ENCODE measurements around the gene POLD3.

The POLD3 gene, protein sequence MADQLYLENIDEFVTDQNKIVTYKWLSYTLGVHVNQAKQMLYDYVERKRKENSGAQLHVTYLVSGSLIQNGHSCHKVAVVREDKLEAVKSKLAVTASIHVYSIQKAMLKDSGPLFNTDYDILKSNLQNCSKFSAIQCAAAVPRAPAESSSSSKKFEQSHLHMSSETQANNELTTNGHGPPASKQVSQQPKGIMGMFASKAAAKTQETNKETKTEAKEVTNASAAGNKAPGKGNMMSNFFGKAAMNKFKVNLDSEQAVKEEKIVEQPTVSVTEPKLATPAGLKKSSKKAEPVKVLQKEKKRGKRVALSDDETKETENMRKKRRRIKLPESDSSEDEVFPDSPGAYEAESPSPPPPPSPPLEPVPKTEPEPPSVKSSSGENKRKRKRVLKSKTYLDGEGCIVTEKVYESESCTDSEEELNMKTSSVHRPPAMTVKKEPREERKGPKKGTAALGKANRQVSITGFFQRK

DNA sequence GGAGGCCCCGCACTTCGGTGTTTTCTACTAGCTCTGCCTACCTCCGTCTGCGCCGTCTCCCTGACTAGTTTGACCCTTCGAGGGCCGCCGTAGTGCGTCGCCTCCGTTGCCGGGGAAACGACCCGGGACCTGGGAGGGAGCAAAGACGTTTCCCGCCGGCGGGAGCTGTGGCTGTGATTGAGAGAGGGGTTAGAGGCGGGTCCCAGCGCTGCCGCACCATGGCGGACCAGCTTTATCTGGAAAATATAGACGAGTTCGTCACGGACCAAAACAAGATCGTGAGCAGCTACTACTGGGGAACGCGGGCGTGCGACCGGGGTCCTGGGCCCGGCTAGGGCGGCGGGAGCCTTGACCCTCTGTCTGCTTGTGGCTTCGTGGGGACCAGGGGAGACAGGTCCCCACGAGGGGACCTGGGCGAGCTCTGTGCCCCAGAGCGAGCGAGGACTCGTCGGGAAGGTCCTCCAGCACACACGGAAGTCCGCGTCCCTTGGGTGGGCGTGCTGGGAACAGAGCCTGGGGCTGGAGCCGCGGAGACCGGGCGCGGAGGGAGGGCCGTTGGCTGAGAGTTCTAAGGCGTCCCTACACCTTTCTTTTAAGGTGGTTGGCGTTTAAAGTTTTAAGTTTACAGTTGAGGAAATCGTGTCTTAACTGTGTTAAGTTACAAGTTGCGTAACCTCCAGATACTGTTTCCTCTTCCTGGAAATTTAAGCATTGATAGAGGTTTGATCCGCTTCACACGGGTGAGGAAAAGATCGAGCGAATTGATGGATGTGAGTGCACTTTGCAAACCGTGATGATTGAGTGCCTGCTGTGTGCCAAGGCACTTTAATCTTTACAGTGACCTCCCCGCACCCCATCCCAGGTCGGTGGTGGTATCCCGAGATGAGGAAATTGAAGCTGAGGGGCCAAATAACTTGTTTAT is at the start of gene POLD3:
Gene POLD3, plus strand, starts transcription at position 142 of the 922 bp plus-strand sequence. Its CDS starts 77 bp downstream, at position 219.
- peak; percentile 92 to 95 for DNase-seq

- no peak for DNase-seq
These were observed 48.4 kb upstream of the POLD3 start for GRCh38 chr11:74543991-74544390.

- no peak for DNase-seq
These were observed 45.6 kb upstream of the POLD3 start for GRCh38 chr11:74546752-74547151.

- DNase-seq = no peak
These were observed 41.2 kb upstream of the POLD3 start for GRCh38 chr11:74550991-74551753.

- no peak for DNase-seq
These were observed 40.6 kb upstream of the POLD3 start for GRCh38 chr11:74551754-74552145.

DNA sequence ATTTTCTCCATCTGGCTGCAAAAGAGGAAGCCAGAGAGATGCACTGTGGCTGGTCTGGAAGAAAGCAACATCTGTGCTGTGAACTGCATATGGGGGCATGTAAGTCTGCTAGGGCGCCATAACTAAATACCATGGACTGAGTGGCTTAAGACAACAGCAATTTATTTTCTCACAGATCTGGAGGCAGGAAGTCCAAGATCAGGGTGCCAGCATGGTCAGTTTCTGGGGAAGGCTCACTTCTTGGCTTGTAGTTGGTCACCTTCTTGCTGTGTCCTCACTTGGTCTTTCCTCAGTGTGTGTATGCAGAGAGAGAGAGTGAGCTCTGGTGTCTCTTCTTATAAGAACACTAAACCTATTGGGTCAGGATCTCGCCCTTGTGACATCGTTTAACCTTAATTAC is 34.9 kb upstream of the POLD3 start:
- no peak for DNase-seq

DNA sequence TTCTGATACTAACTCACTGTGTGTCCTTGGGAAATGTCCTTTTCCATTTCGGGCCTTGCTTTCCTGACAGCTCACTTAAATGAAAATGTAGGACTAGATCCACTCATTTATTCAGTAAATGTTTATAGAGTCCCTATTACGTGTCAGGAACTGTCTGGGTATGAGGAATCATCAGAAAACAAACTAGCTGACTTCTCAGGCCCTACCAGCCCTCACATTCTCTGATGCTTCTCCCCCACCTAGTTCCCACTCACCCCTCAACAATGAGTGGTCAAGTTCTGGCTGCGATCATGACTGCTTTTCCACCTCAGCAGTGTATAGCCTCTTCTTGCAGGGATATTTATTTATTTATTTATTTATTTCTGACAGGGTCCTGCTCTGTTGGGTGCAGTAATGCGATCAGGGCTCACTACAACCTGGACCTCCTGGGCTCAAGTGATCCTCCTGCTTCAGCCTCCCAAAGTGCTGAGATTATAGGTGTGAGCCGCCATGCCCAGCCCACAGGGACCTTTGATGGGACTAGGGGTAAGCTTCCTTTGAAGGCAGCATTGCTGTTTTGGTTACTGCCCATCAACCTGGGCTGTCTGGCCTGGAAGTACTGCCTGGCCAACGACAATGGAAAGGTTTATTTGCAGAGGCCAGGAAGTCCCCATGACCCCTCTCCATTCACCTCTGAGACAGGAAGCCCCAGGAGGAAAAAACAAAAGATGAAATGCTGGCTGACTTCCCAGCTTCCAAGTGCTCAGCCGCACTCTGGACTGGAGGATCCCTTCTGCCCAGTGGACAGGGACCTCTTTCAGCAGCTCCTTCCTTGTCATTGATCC is 33.1 kb upstream of the POLD3 start:
- DNase-seq = no peak

GRCh38 chr11:74559934-74560309 is 32.5 kb upstream of the POLD3 start:
- no peak for DNase-seq

DNA sequence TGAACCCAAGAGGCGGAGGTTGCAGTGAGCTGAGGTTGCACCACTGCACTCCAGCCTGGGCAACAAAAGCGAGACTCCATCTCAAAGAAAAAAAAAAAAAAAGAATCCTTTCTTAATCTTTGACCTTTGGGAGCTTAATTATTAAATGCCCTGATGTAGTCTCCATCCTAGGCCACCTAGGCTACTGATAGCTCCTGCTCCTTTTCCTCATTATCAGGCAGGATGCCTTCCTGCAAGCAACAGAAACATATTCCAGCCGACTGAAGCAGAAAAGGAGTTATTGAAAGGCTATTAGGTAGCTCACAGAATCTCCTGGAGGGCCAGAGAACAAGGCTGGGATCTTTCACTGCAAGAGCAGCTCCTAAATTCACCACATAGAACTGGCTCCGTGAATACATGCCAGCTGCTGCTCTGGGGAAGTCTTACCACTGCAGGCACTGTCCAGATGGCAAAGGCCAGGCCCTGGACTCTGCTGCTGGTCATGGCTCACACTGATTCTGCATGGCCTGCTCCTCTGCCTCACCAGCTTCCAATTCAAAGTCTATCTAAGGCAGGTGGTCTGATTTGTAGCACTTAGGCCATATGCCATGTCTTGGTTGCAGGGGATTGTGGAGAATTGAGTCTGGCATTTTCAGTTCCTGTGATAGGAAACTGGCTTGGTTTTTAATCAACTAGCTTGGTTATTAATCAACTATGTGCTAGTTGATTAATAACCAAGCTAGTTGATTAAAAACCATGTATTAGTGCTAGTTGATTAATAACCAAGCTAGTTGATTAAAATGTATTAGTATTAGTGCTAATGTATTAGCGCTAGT is 26.0 kb upstream of the POLD3 start:
- no peak for DNase-seq

GRCh38 chr11:74568028-74568427 is 24.4 kb upstream of the POLD3 start:
- DNase-seq = no peak

DNA sequence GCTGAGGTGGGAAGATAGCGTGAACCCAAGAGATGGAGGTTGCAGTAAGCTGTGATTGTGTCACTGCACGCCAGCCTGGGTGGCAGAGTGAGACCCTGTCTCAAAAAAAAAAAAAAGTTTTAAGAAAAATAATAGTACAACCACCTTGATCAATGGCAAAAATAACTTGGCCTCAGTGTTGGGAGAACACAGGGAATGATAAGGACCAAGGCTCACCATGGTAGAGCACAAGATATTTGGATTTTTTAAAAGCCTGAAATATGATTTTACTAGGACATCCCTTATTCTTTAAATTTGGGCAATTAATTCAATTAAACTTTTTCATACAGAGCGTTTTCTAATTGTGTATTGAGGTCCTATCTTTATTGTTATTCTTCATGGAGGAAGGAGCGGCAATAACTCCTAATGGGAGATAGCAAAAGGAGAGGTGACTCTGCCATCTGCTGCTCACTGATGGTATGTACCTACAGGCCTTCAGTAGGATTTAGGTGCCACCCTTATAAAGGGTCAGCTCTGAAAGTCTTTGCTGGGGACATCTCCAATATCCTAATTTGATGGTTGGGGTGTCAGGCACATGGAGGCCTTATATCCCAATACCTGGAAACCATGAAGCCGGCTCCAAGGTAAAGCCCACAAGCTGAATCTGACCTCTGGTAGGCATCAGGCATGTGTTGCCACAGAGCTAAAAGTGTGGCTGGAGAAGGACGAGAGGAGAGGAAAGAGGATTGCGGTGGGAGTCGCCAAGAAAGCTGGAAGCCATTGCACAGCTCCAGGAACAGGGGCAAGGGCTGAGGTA is 21.9 kb upstream of the POLD3 start:
- DNase-seq = peak in 1 of 2 donors; percentile 12

DNA sequence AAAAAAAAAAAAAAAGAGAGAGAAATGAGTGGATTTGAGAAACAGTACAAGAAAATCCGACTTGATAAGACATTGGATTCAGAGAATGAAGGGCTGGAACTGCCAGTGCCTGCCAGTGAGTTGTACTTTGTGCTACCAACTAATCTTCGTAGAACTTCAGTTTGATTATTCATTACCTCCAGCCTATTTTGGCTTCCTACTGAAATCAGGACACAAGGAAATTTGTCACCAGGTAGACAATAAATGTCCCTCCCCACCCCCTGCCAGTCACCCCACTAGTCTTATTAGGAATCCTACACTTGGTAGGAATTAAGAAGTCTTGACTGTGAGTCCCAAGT is 21.4 kb upstream of the POLD3 start:
- no peak for DNase-seq

- no peak for DNase-seq
These were observed 20.0 kb upstream of the POLD3 start for GRCh38 chr11:74572349-74572748.

- DNase-seq = no peak
These were observed 17.8 kb upstream of the POLD3 start for GRCh38 chr11:74574563-74574962.

GRCh38 chr11:74575999-74576398 is 16.4 kb upstream of the POLD3 start:
- no peak for DNase-seq

GRCh38 chr11:74577181-74577580 is 15.2 kb upstream of the POLD3 start:
- no peak for DNase-seq

DNA sequence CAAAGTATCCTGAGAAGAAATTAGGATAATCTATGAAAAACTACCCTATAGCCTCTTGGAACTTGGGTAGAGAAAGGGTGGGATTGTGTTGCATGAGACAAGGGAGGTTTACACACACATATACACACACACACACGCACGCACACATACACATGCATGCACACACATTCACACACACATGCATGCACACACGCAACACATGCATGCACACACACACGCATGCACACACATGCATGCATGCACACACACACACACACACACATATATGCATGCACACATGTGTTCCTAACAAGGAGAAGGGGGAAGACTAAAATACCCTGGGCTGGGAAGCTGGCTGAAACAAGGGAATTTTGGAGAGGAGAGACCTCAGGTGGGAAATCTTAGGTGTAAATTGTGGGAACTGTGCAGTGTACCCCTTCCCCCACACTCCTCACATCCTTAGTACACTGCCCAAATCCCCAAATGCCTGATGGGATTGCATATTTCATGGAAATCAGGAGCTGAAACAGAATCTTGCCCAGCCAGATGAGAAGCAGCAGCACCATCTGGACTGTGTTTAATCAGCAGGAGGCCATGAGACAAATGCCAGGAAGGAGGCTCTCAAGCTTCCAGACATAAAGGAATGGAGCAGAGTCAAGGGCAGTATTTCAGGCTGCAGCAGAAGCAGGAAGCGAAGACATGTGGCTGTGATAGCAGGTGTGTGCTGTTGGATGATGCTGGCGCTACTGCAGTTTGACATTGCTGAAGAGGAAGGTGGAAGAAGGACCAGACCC is 14.6 kb upstream of the POLD3 start:
- no peak for DNase-seq

DNA sequence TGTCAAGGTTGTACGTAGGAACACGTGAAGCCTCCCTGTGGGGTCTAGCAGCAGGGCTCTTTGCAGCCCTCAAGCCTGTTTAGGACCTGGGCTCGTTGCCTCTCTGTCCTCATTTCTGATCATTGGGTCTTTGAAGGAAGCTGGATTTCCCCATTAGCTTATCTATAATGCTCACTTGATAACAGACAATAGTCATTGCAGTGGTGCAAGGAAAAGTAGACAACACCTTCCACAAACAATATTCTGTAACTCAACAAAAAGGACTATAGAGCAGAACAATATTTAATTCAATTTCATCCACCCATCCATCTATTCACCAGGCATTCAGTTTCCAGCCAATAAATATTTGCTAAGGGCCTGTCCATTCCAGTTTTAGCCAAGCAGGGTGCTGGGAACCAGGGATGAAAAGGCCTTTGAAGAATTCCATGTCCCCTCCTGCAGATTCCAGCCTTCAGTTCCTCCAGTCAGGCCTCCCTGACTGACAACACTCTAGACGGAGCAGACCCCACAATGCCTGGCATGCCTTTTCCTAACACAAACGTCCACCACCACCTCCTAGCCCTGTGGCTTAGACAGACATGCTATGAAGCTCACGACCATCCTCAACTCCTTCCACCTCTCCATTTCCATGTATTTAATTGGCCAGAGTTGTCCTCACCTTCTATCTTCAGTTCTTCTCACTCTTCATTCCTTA is 12.7 kb upstream of the POLD3 start:
- no peak for DNase-seq

DNA sequence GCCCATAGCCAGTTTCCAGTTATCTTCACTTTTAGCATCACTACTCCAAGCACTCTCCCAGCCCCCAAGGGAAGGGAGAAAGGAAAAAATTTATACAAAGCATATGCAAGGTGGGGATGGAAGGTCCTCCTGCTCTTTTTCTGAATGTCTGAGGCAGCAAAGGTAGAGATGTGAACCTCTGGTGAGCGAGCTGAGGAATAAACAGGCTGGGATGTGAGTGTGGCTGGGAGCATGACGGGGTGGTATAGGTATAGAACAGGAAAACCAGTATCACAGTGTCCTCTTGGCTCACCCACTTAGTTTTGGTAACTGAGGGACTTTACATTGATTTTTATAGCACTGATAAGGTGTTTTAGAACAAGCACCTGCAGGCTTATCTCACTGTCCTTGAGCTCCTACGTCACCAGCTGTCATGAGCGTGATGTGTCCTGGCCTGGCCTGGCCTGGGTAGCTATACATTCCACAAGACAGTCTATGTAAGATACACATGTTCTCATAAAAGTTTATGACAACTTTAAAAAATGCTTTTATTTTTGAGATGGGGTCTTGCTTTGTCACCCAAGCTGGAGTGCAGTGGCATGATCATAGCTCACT is 10.3 kb upstream of the POLD3 start:
- no peak for DNase-seq
